Uterus (tissue), 2 donors: ENCODE measurements around the gene ITGA2B.

ENCODE experiments used
- POLR2A ChIP-seq, 2 donors: fragments of 450-650 bp; IDR thresholded peaks; one replicate each; pipeline ENCODE4 v1.6.1; 2016; ENCODE audit warnings: antibody characterized with exemption in 2 of 2, mild to moderate bottlenecking in 1 of 2, moderate library complexity in 1 of 2
- TF ChIP-seq, protein P1 (sequence below), 4 experiments: fragments of 200-600 bp in 2 of 4; fragments of 450-650 bp in 2 of 4; sonication (generic) in 2 of 4; IDR thresholded peaks; one replicate each; pipeline ENCODE4 v1.5.1; 2016 to 2019; ENCODE audit warnings: antibody characterized with exemption in 4 of 4, mild to moderate bottlenecking in 2 of 4, moderate library complexity in 1 of 4

- TF ChIP-seq, protein P1, sequence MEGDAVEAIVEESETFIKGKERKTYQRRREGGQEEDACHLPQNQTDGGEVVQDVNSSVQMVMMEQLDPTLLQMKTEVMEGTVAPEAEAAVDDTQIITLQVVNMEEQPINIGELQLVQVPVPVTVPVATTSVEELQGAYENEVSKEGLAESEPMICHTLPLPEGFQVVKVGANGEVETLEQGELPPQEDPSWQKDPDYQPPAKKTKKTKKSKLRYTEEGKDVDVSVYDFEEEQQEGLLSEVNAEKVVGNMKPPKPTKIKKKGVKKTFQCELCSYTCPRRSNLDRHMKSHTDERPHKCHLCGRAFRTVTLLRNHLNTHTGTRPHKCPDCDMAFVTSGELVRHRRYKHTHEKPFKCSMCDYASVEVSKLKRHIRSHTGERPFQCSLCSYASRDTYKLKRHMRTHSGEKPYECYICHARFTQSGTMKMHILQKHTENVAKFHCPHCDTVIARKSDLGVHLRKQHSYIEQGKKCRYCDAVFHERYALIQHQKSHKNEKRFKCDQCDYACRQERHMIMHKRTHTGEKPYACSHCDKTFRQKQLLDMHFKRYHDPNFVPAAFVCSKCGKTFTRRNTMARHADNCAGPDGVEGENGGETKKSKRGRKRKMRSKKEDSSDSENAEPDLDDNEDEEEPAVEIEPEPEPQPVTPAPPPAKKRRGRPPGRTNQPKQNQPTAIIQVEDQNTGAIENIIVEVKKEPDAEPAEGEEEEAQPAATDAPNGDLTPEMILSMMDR (IDR thresholded peaks at IDR 0.05) = peak in 1 of 4 experiments; percentile 70
- peak in 1 of 2 donors; percentile 8 for TF ChIP-seq POLR2A (IDR thresholded peaks at IDR 0.05)
Observed at GRCh38 chr17:44326861-44327444, 62.5 kb downstream of the ITGA2B start.
